ENCODE measurements around the gene GTPBP10.

The GTPBP10 gene

GRCh38 chr7:90413185-90413528 lies 66.6 kb downstream of the GTPBP10 start:
- no peak overlapping the region for H3K27ac ChIP-seq
- no peak for TF ChIP-seq CTCF (conservative IDR thresholded peaks at IDR 0.05; ENCODE audit: low read depth)
- DNase-seq (ENCODE audit: low spot score) = no peak
- ChIA-PET CTCF (interaction anchor here (0.9 kb wide), 1 partner anchor 13 kb away, joined by 3 read pairs; no protein-coding TSS in a partner anchor), POLR2A (ENCODE audit: low non-redundant PET) (no interaction called here)

GRCh38 chr7:90421651-90422050 lies 75.1 kb downstream of the GTPBP10 start:
- no peak overlapping the region for H3K27ac ChIP-seq
- ChIA-PET CTCF (interaction anchor here (0.6 kb wide), 1 partner anchor 46 kb away, joined by 4 read pairs; no protein-coding TSS in a partner anchor), POLR2A (ENCODE audit: low non-redundant PET) (no interaction called here)
- no peak for TF ChIP-seq CTCF (conservative IDR thresholded peaks at IDR 0.05; ENCODE audit: low read depth)
- no peak for DNase-seq (ENCODE audit: low spot score)

- CTCF ChIA-PET = no interaction called here
- no peak for DNase-seq (ENCODE audit: low spot score)
These were observed 78.2 kb downstream of the GTPBP10 start for GRCh38 chr7:90424720-90425119.

GRCh38 chr7:90425376-90425775 lies 78.9 kb downstream of the GTPBP10 start:
- DNase-seq (ENCODE audit: low spot score) = peak; percentile 42
- no peak for TF ChIP-seq CTCF (conservative IDR thresholded peaks at IDR 0.05; ENCODE audit: low read depth)
- ChIA-PET CTCF (interaction anchor here (1.1 kb wide), 1 partner anchor 12 kb away, joined by 3 read pairs; no protein-coding TSS in a partner anchor), POLR2A (ENCODE audit: low non-redundant PET) (interaction anchor here (0.6 kb wide), 1 partner anchor 272 kb away, joined by 3 read pairs; no protein-coding TSS in a partner anchor)
- no peak overlapping the region for H3K27ac ChIP-seq

More at GRCh38 chr7:90424720-90425119, 78.2 kb downstream of the GTPBP10 start:
- TF ChIP-seq CTCF (conservative IDR thresholded peaks at IDR 0.05; ENCODE audit: low read depth) = no peak
- POLR2A ChIA-PET (ENCODE audit: low non-redundant PET) = interaction anchor here (0.6 kb wide), 1 partner anchor 271 kb away, joined by 3 read pairs; no protein-coding TSS in a partner anchor
- no peak overlapping the region for H3K27ac ChIP-seq

- no peak overlapping the region for H3K27ac ChIP-seq
- no peak for DNase-seq (ENCODE audit: low spot score)
- CTCF ChIA-PET = no interaction called here
- POLR2A ChIA-PET (ENCODE audit: low non-redundant PET) = no interaction called here
- no peak for TF ChIP-seq CTCF (conservative IDR thresholded peaks at IDR 0.05; ENCODE audit: low read depth)
These were observed 84.3 kb downstream of the GTPBP10 start for GRCh38 chr7:90430614-90431460.

GRCh38 chr7:90432752-90433151 lies 86.2 kb downstream of the GTPBP10 start:
- DNase-seq (ENCODE audit: low spot score) = no peak
- H3K27ac ChIP-seq = no peak overlapping the region
- no peak for TF ChIP-seq CTCF (conservative IDR thresholded peaks at IDR 0.05; ENCODE audit: low read depth)
- CTCF ChIA-PET = no interaction called here
- POLR2A ChIA-PET (ENCODE audit: low non-redundant PET) = no interaction called here

Measured in RWPE1 (cell line).